Measurements from ENCODE around the gene CLDN18.

- TF ChIP-seq CTCF (IDR thresholded peaks at IDR 0.05) (no peak), EZH2 (IDR thresholded peaks at IDR 0.05; ENCODE audit: borderline replicate concordance, insufficient read depth, low read depth, low read length, poor library complexity, severe bottlenecking) (no peak)
These were observed 36.1 kb downstream of the CLDN18 start for GRCh38 chr3:138046085-138046484.

Measured in B cell (primary cell).